Stomach (tissue), 9 donors: Measurements from ENCODE around the gene ZGLP1. TPM values are rescaled to one million over a fixed set of nuclear protein-coding genes. Genes with fewer than 3 reads are reported as not detected.
"Not testable (repeated sequence)": the region's sequence is repeated elsewhere in the genome, so short reads cannot be mapped to it uniquely, and the experiment has no call there.

ENCODE experiments used
- DNase-seq, 2 donors: peaks; one replicate each; pipeline versions ENCODE4 v3.0.0 to v3.0.0-alpha.2; 2013 to 2019
- H3K27ac ChIP-seq, 5 donors: fragments of 200-600 bp in 4 of 5; sonication (generic) in 4 of 5; one replicate each; pipeline ENCODE4 v1.5.1; 2013 to 2019; ENCODE audit warnings: mild to moderate bottlenecking in 1 of 5, moderate library complexity in 1 of 5
- H3K27me3 ChIP-seq, 3 donors: fragments of 200-600 bp; sonication (generic); one replicate each; pipeline ENCODE4 v1.5.1; 2017 to 2019; ENCODE audit warnings: mixed run types in 1 of 3
- H3K36me3 ChIP-seq, 4 donors: fragments of 200-600 bp; sonication (generic); 1 replicate in 3 of 4; 2 replicates in 1 of 4; pipeline ENCODE4 v1.5.1; 2016 to 2019
- H3K4me1 ChIP-seq, 4 donors: fragments of 200-600 bp; sonication (generic); one replicate each; pipeline ENCODE4 v1.5.1; 2016 to 2019
- H3K4me3 ChIP-seq, 4 donors: fragments of 200-600 bp; sonication (generic) in 3 of 4; one replicate each; pipeline ENCODE4 v1.5.1; 2016 to 2019; ENCODE audit warnings: mild to moderate bottlenecking in 1 of 4
- H3K9me3 ChIP-seq, 4 donors: fragments of 200-600 bp; sonication (generic); one replicate each; pipeline ENCODE4 v1.5.1; 2016 to 2019
- CTCF ChIP-seq, 7 experiments: fragments of 450-650 bp in 4 of 7; fragments of 200-600 bp in 3 of 7; sonication (generic) in 3 of 7; IDR thresholded peaks; one replicate each; pipeline ENCODE4 v1.5.1; 2016 to 2019; ENCODE audit warnings: antibody characterized with exemption in 7 of 7, control low read depth in 2 of 7, mild to moderate bottlenecking in 1 of 7
- EP300 ChIP-seq: sonication (generic); formaldehyde crosslinking; IDR thresholded peaks from one replicate; pipeline ENCODE4 v1.6.1; 2017; ENCODE audit warnings: antibody characterized with exemption
- POLR2A ChIP-seq, 4 donors: fragments of 450-650 bp; IDR thresholded peaks; one replicate each; pipeline ENCODE4 v1.6.1; 2016; ENCODE audit warnings: antibody characterized with exemption in 4 of 4, control low read depth in 2 of 4, mild to moderate bottlenecking in 1 of 4, moderate library complexity in 1 of 4
- POLR2AphosphoS5 ChIP-seq, 3 donors: sonication (generic); formaldehyde crosslinking; IDR thresholded peaks; one replicate each; pipeline ENCODE4 v1.6.1; 2016; ENCODE audit warnings: antibody characterized with exemption in 3 of 3
- WGBS, 5 donors: extraction: QIAGEN DNeasy Blood & Tissue Kit in 3 of 5; methylation state at CpG; one replicate each; pipeline versions ENCODE4 v1.1.5 to v1.1.7; 2013 to 2018; 5-methylcytosine and 5-hydroxymethylcytosine counted together
- intact Hi-C: fragments of 100-400 bp; cut with DNase I; formaldehyde crosslinking; loops from one replicate; pipeline ENCODE4 v1.15.1; 2023; ENCODE audit warnings: low total_unique reads
- polyA plus RNA-seq, 3 donors: library from polyadenylated mRNA; stranded (reverse); fragments of 200-250 nt; gene quantifications; one replicate each; pipeline ENCODE4 v1.2.3, GENCODE V29; 2013
- total RNA-seq, 5 donors: library from RNA; depleted of rRNA; stranded (reverse); fragments of >200 nt; gene quantifications; one replicate each; pipeline versions ENCODE4 v1.1.0 to v1.2.3, GENCODE V29; 2014 to 2016
- donor health status: healthy with polysubstance abuse.
- donor health status: Bipolar disorder and iron deficiency.
- donor health status: healthy.

Gene ZGLP1
- total and polyA plus RNA-seq, 8 donors, result 2.2 to 8.6 (median 3.7) TPM; not detected in 3

GRCh38 chr19:10339977-10340376, 30.4 kb upstream of the ZGLP1 start:
- H3K4me1 ChIP-seq, result peaks cover 0 to 16% (median 7%) of the 10 kb centered on the region in 4 donors
- no peak overlapping the region for H3K4me3 ChIP-seq
- no peaks in the 10 kb centered on the region for H3K36me3 ChIP-seq
- no peak for DNase-seq
- no peaks in the 10 kb centered on the region for H3K27me3 ChIP-seq
- WGBS, 5 donors, result 78 to 93% (median 87%) methylated on average over 5 of the region's 5 CpGs
- H3K9me3 ChIP-seq, result no peaks in the 10 kb centered on the region
- intact Hi-C loops, result no loop called here
- TF ChIP-seq CTCF (IDR thresholded peaks at IDR 0.05) (no peak), POLR2AphosphoS5 (IDR thresholded peaks at IDR 0.05) (no peak), EP300 (no peak), POLR2A (IDR thresholded peaks at IDR 0.05) (no peak)
- H3K27ac ChIP-seq, result peak overlapping the region in 2 of 5 donors; percentile 53 to 68

- Histone ChIP-seq H3K36me3 (no peaks in the 10 kb centered on the region), H3K4me1 (peaks cover under 1 to 18% (median 12%) of the 10 kb centered on the region in 4 donors), H3K27me3 (no peaks in the 10 kb centered on the region), H3K4me3 (peak within 1 kb of the TSS; percentile 8 to 37 (median 30)), H3K27ac (peak within 1 kb of the TSS in 3 of 5 donors; percentile 33 to 68 (median 53)), H3K9me3 (no peaks in the 10 kb centered on the region)
- DNase-seq, result peak; percentile 36 to 45
- 51 to 75% (median 57%) methylated on average over 9 to 14 of the region's 14 CpGs for WGBS, 5 donors
- intact Hi-C loops, result no loop called here
- TF ChIP-seq POLR2A (IDR thresholded peaks at IDR 0.05) (no peak), CTCF (IDR thresholded peaks at IDR 0.05) (no peak), POLR2AphosphoS5 (IDR thresholded peaks at IDR 0.05) (no peak)
These were observed 29.9 kb upstream of the ZGLP1 start, which contains the start of gene ICAM3 for GRCh38 chr19:10339380-10339960. Gene ICAM3, minus strand, starts transcription at chr19:10339624. Its CDS starts 10 bp downstream, at chr19:10339614.

GRCh38 chr19:10338940-10339339, 29.3 kb upstream of the ZGLP1 start:
- Histone ChIP-seq H3K27ac (peak overlapping the region in 3 of 5 donors; percentile 33 to 68 (median 53)), H3K9me3 (no peaks in the 10 kb centered on the region), H3K36me3 (no peaks in the 10 kb centered on the region), H3K4me3 (peak overlapping the region; percentile 8 to 37 (median 30)), H3K27me3 (no peaks in the 10 kb centered on the region), H3K4me1 (peaks cover 6 to 24% (median 17%) of the 10 kb centered on the region in 4 donors)
- no peak for TF ChIP-seq EP300
- TF ChIP-seq POLR2A (IDR thresholded peaks at IDR 0.05), result no peak
- TF ChIP-seq POLR2AphosphoS5 (IDR thresholded peaks at IDR 0.05), result no peak
- no peak for TF ChIP-seq CTCF (IDR thresholded peaks at IDR 0.05)
- intact Hi-C loops, result no loop called here
- 80 to 87% (median 83%) methylated on average over 6 of the region's 6 CpGs for WGBS, 5 donors
- no peak for DNase-seq

- DNase-seq, H3K4me3 ChIP-seq, H3K27me3 ChIP-seq, H3K27ac ChIP-seq, H3K36me3 ChIP-seq, intact Hi-C loops, H3K9me3 ChIP-seq: not testable (repeated sequence)
- WGBS, 5 donors, result 91 to 94% (median 93%) methylated on average over 9 of the region's 9 CpGs
- H3K4me1 ChIP-seq, result peaks cover 17 to 40% (median 35%) of the 10 kb centered on the region in 4 donors
These were observed 27.1 kb upstream of the ZGLP1 start for GRCh38 chr19:10336725-10337124.

- TF ChIP-seq CTCF (IDR thresholded peaks at IDR 0.05) (no peak), EP300 (no peak), POLR2A (IDR thresholded peaks at IDR 0.05) (no peak)
- intact Hi-C loops, result no loop called here
- Histone ChIP-seq H3K36me3 (peaks cover 1 to 8% (median 2%) of the 10 kb centered on the region in 4 donors), H3K4me3 (peak overlapping the region in 3 of 4 donors; percentile 81 to 83 (median 82)), H3K9me3 (no peaks in the 10 kb centered on the region), H3K27me3 (no peaks in the 10 kb centered on the region), H3K4me1 (peaks cover 17 to 43% (median 39%) of the 10 kb centered on the region in 4 donors), H3K27ac (peak overlapping the region; percentile 6 to 96 (median 88))
- WGBS, 5 donors, result 55 to 64% (median 61%) methylated on average over 15 to 26 of the region's 26 CpGs
- DNase-seq, result peak in 1 of 2 donors; percentile 21
These were observed 25.9 kb upstream of the ZGLP1 start for GRCh38 chr19:10335352-10335985.
